SK-N-SH treated with all-trans-retinoic acid at 6 μM for 48 hours (cell line): ENCODE measurements around the gene ARRB1.

Experiments
- ARNTL ChIP-seq: fragments of 450-650 bp; formaldehyde crosslinking; IDR thresholded peaks from 2 replicates; pipeline ENCODE4 v1.5.0; 2020; ENCODE audit warnings: low read depth, mild to moderate bottlenecking, moderate library complexity, borderline replicate concordance
- BACH2 ChIP-seq: fragments of 250-450 bp; sonication (Bioruptor Pico); IDR thresholded peaks from 2 replicates; pipeline ENCODE4 v1.9.0; 2021; ENCODE audit warnings: mild to moderate bottlenecking, borderline replicate concordance
- CSDC2 ChIP-seq: fragments of 250-450 bp; sonication (Bioruptor Pico); IDR thresholded peaks from 2 replicates; pipeline ENCODE4 v1.5.0; 2020; ENCODE audit warnings: mild to moderate bottlenecking, moderate library complexity
- ESRRG ChIP-seq: fragments of 250-450 bp; sonication (Bioruptor Pico); IDR thresholded peaks from 2 replicates; pipeline ENCODE4 v1.6.1; 2021; ENCODE audit warnings: mild to moderate bottlenecking
- ISL1 ChIP-seq: fragments of 250-450 bp; sonication (Bioruptor Pico); IDR thresholded peaks from 2 replicates; pipeline ENCODE4 v2.1.2; 2022; ENCODE audit warnings: mild to moderate bottlenecking, moderate library complexity
- OSR1 ChIP-seq: fragments of 250-450 bp; sonication (Bioruptor Pico); IDR thresholded peaks from 2 replicates; pipeline ENCODE4 v1.8.0; 2022; ENCODE audit warnings: moderate library complexity, mild to moderate bottlenecking, inconsistent platforms
- PATZ1 ChIP-seq: fragments of 250-450 bp; sonication (Bioruptor Pico); IDR thresholded peaks from 2 replicates; pipeline ENCODE4 v1.8.0; 2020; ENCODE audit warnings: mild to moderate bottlenecking, moderate library complexity, borderline replicate concordance
- POU6F1 ChIP-seq: fragments of 250-450 bp; sonication (Bioruptor Pico); IDR thresholded peaks from 2 replicates; pipeline ENCODE4 v1.8.0; 2021; ENCODE audit warnings: low read depth, mild to moderate bottlenecking, moderate library complexity, borderline replicate concordance
- PPARA ChIP-seq: fragments of 250-450 bp; sonication (Bioruptor Pico); IDR thresholded peaks from 2 replicates; pipeline ENCODE4 v1.5.0; 2020; ENCODE audit warnings: mild to moderate bottlenecking, borderline replicate concordance
- RARB ChIP-seq: fragments of 250-450 bp; sonication (Bioruptor Pico); IDR thresholded peaks from 2 replicates; pipeline ENCODE4 v1.8.0; 2021; ENCODE audit warnings: mild to moderate bottlenecking, moderate library complexity
- SNAI2 ChIP-seq: fragments of 250-450 bp; sonication (Bioruptor Pico); IDR thresholded peaks from 2 replicates; pipeline ENCODE4 v1.5.0; 2020; ENCODE audit warnings: mild to moderate bottlenecking, moderate library complexity
- TSHZ2 ChIP-seq: fragments of 250-450 bp; sonication (Bioruptor Pico); IDR thresholded peaks from 2 replicates; pipeline ENCODE4 v1.5.0; 2020; ENCODE audit warnings: mild to moderate bottlenecking, moderate library complexity
- ZFP30 ChIP-seq: fragments of 450-650 bp; formaldehyde crosslinking; IDR thresholded peaks from 2 replicates; pipeline ENCODE4 v1.5.0; 2022; ENCODE audit warnings: mild to moderate bottlenecking, moderate library complexity
- ZNF8 ChIP-seq: fragments of 450-650 bp; formaldehyde crosslinking; IDR thresholded peaks from 2 replicates; pipeline ENCODE4 v1.5.0; 2020; ENCODE audit warnings: mild to moderate bottlenecking, moderate library complexity

GRCh38 chr11:75239531-75240290 lies 111.8 kb downstream of the ARRB1 start:
- TF ChIP-seq ZFP30 (CRISPR knock-in tag) (no peak), CSDC2 (CRISPR knock-in tag) (no peak), ZNF8 (CRISPR knock-in tag) (no peak), PATZ1 (no peak), POU6F1 (CRISPR knock-in tag) (no peak), BACH2 (CRISPR knock-in tag) (no peak), TSHZ2 (no peak), PPARA (no peak), OSR1 (CRISPR knock-in tag) (no peak), ARNTL (CRISPR knock-in tag) (no peak), RARB (CRISPR knock-in tag) (no peak), SNAI2 (CRISPR knock-in tag) (no peak), ISL1 (CRISPR knock-in tag) (no peak), ESRRG (no peak)
